Measurements from ENCODE around the gene RBM5. TPM values are rescaled to one million over a fixed set of nuclear protein-coding genes. Genes with fewer than 3 reads are reported as not detected.
A peak's percentile ranks its signal among the peaks of the same experiment; 100 is the strongest.

RBM5 gene
- total and polyA plus RNA-seq, 2 donors (not counting 1 experiment from before 2014, with no cell fraction given) = 113 to 174 TPM

- no peaks in the 10 kb centered on the region for H3K36me3 ChIP-seq (ENCODE audit: control insufficient read depth, insufficient read depth, low read length)
- no peaks in the 10 kb centered on the region for H4K20me1 ChIP-seq (ENCODE audit: control insufficient read depth, extremely low read depth, insufficient read depth, low read length)
- no peak overlapping the region for H3K9ac ChIP-seq (ENCODE audit: insufficient read depth, low read length)
- no peak overlapping the region for H3K27ac ChIP-seq (ENCODE audit: insufficient read depth, low read length)
- DNase-seq (ENCODE audit: low read depth in 2 of 2) = no peak
- TF ChIP-seq CTCF (conservative IDR thresholded peaks at IDR 0.05 in 1 of 2, IDR thresholded peaks at IDR 0.05 in 1 of 2; ENCODE audit: low read depth in 1 of 2, low read length in 2 of 2) = no peak
- TF ChIP-seq EZH2 (IDR thresholded peaks at IDR 0.05; ENCODE audit: low read length, missing control alignments) = no peak
- H3K9me3 ChIP-seq (ENCODE audit: control insufficient read depth, insufficient read depth, low read depth, low read length) = no peaks in the 10 kb centered on the region
- no peaks in the 10 kb centered on the region for H3K79me2 ChIP-seq (ENCODE audit: control insufficient read depth, insufficient read depth, low read length)
- no peak overlapping the region for H3K4me2 ChIP-seq (ENCODE audit: extremely low read depth, insufficient read depth, low read length)
- H3K4me3 ChIP-seq (replicated peaks in 1 of 4; ENCODE audit: control extremely low read depth in 1 of 4, insufficient read depth in 1 of 4, low read depth in 3 of 4, low read length in 4 of 4) = no peak overlapping the region
- peaks cover 15% of the 10 kb centered on the region for H3K4me1 ChIP-seq (ENCODE audit: control insufficient read depth, extremely low read depth, insufficient read depth, low read length)
- H2AFZ ChIP-seq (ENCODE audit: low read length) = no peak overlapping the region
- H3K27me3 ChIP-seq (ENCODE audit: control insufficient read depth, insufficient read depth, low read length) = no peaks in the 10 kb centered on the region
Measured at GRCh38 chr3:50136714-50137405, 48.1 kb downstream of the RBM5 start.

GRCh38 chr3:50137531-50137930 lies 48.8 kb downstream of the RBM5 start:
- no peaks in the 10 kb centered on the region for H3K79me2 ChIP-seq (ENCODE audit: control insufficient read depth, insufficient read depth, low read length)
- no peak overlapping the region for H3K4me2 ChIP-seq (ENCODE audit: extremely low read depth, insufficient read depth, low read length)
- H3K27ac ChIP-seq (ENCODE audit: insufficient read depth, low read length) = no peak overlapping the region
- H3K4me3 ChIP-seq (replicated peaks in 1 of 4; ENCODE audit: control extremely low read depth in 1 of 4, insufficient read depth in 1 of 4, low read depth in 3 of 4, low read length in 4 of 4) = no peak overlapping the region
- H3K4me1 ChIP-seq (ENCODE audit: control insufficient read depth, extremely low read depth, insufficient read depth, low read length) = peaks cover 15% of the 10 kb centered on the region
- no peaks in the 10 kb centered on the region for H3K9me3 ChIP-seq (ENCODE audit: control insufficient read depth, insufficient read depth, low read depth, low read length)
- no peak overlapping the region for H3K9ac ChIP-seq (ENCODE audit: insufficient read depth, low read length)
- no peak overlapping the region for H2AFZ ChIP-seq (ENCODE audit: low read length)
- no peaks in the 10 kb centered on the region for H3K36me3 ChIP-seq (ENCODE audit: control insufficient read depth, insufficient read depth, low read length)
- DNase-seq (ENCODE audit: low read depth in 2 of 2) = no peak
- no peaks in the 10 kb centered on the region for H4K20me1 ChIP-seq (ENCODE audit: control insufficient read depth, extremely low read depth, insufficient read depth, low read length)
- no peak for TF ChIP-seq EZH2 (IDR thresholded peaks at IDR 0.05; ENCODE audit: low read length, missing control alignments)
- no peak for TF ChIP-seq CTCF (conservative IDR thresholded peaks at IDR 0.05 in 1 of 2, IDR thresholded peaks at IDR 0.05 in 1 of 2; ENCODE audit: low read depth in 1 of 2, low read length in 2 of 2)
- no peaks in the 10 kb centered on the region for H3K27me3 ChIP-seq (ENCODE audit: control insufficient read depth, insufficient read depth, low read length)

GRCh38 chr3:50138266-50139200 lies 49.8 kb downstream of the RBM5 start:
- DNase-seq (ENCODE audit: low read depth in 2 of 2) = peak; percentile 48 to 50
- Histone ChIP-seq H3K27me3 (ENCODE audit: control insufficient read depth, insufficient read depth, low read length) (no peaks in the 10 kb centered on the region), H3K27ac (ENCODE audit: insufficient read depth, low read length) (no peak overlapping the region), H3K36me3 (ENCODE audit: control insufficient read depth, insufficient read depth, low read length) (no peaks in the 10 kb centered on the region), H3K9ac (ENCODE audit: insufficient read depth, low read length) (no peak overlapping the region), H3K79me2 (ENCODE audit: control insufficient read depth, insufficient read depth, low read length) (no peaks in the 10 kb centered on the region), H3K9me3 (ENCODE audit: control insufficient read depth, insufficient read depth, low read depth, low read length) (no peaks in the 10 kb centered on the region), H3K4me1 (ENCODE audit: control insufficient read depth, extremely low read depth, insufficient read depth, low read length) (peaks cover 15% of the 10 kb centered on the region), H3K4me3 (replicated peaks in 1 of 4; ENCODE audit: control extremely low read depth in 1 of 4, insufficient read depth in 1 of 4, low read depth in 3 of 4, low read length in 4 of 4) (no peak overlapping the region), H2AFZ (ENCODE audit: low read length) (peak overlapping the region; percentile 35), H4K20me1 (ENCODE audit: control insufficient read depth, extremely low read depth, insufficient read depth, low read length) (no peaks in the 10 kb centered on the region), H3K4me2 (ENCODE audit: extremely low read depth, insufficient read depth, low read length) (peak overlapping the region; percentile 32)
- TF ChIP-seq EZH2 (IDR thresholded peaks at IDR 0.05; ENCODE audit: low read length, missing control alignments) (no peak), CTCF (conservative IDR thresholded peaks at IDR 0.05 in 1 of 2, IDR thresholded peaks at IDR 0.05 in 1 of 2; ENCODE audit: low read depth in 1 of 2, low read length in 2 of 2) (no peak)

Measured in fibroblast of lung (primary cell).